Measurements from ENCODE around the gene UNC50. TPM values are rescaled to one million over a fixed set of nuclear protein-coding genes. Genes with fewer than 3 reads are reported as not detected.

UNC50 gene, protein sequence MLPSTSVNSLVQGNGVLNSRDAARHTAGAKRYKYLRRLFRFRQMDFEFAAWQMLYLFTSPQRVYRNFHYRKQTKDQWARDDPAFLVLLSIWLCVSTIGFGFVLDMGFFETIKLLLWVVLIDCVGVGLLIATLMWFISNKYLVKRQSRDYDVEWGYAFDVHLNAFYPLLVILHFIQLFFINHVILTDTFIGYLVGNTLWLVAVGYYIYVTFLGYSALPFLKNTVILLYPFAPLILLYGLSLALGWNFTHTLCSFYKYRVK
- 10 to 100 TPM; 23.9 to 46.8 (median 36.3) TPM for total RNA-seq

DNA sequence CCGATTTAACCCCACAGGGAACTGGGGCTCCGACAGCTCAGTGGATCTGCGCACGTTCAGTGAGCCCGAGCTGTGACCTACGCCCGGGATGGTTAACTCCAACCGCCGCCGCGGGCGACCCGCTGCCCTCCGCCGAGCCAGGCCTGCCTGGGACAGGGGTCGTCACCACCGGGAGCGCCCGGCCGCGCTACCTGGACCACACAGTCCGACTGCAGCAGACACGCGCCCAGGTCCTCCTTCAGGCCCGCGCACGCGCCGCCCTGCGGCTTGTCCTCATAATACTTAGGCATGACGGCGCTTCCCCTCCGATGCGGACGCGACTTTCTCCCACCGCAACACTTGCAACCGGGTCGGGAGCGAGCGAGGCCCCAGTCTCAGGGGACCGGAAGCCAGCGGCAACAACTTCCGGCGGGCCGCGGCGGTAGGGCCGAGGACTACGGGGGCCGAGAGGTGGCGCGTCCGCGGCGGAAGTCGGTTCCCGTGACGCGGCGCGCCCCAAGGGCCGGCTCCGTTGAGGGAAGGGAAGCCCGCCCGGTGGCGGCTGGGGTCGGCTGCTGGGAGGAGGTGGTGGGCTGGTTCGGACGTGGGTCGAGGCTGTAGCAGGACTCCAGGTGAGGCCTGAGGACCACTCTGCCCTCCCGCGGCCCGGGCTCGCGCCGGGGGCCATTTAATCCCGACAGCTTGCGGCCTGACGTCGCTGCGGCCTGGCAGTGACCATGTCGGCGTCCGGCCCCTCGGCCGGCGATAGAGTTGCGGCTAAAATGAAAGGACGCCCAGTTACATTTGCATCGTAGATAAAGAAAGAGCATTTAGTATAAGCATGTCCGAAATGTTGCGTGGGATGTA lies at the start of gene UNC50, which contains the start of gene COA5:
Gene UNC50 (plus strand): TSS at position 474 of the 846 bp plus-strand sequence. CDS start 1,171 bp downstream, outside the sequence.
Gene COA5 (minus strand): TSS at position 397 of the 846 bp plus-strand sequence. CDS start 107 bp downstream, at position 290.
- WGBS, 2 donors (ENCODE audit: low coverage in 1 of 2) = 1% methylated on average over 64 of the region's 93 CpGs; no CpG with 5 or more reads in 1 of the 2 donors
- Histone ChIP-seq H3K27me3 (no peaks in the 10 kb centered on the region), H3K27ac (peak within 1 kb of the TSS; percentile 88 to 98 (median 95)), H3K9me3 (no peaks in the 10 kb centered on the region), H3K4me1 (peaks cover 32 to 41% (median 37%) of the 10 kb centered on the region in 4 donors), H3K4me3 (peak within 1 kb of the TSS; percentile 87 to 91 (median 88)), H3K36me3 (peaks cover 0 to 9% (median 0%) of the 10 kb centered on the region in 4 donors)
- intact Hi-C loops (cut with DNase I; ENCODE audit: low total_unique reads) (no loop called here), in situ Hi-C loops (cut with MboI; ENCODE audit: low pct_ligation_motif_present in 1 of 4, low pct_unique_long_range_greater_than_20kb in 1 of 4, low sequenced_read_pairs in 3 of 4) (loop anchor here in 1 of 4 donors (10.0 kb wide), 1 partner anchor 194 kb away; no protein-coding TSS in a partner anchor)
- peak; percentile 90 to 95 (median 92) for TF ChIP-seq POLR2AphosphoS5 (IDR thresholded peaks at IDR 0.05)
- TF ChIP-seq POLR2A (IDR thresholded peaks at IDR 0.05) = peak; percentile 92
- TF ChIP-seq EP300 (IDR thresholded peaks at IDR 0.05; ENCODE audit: low read depth) = no peak
- TF ChIP-seq, protein P1, sequence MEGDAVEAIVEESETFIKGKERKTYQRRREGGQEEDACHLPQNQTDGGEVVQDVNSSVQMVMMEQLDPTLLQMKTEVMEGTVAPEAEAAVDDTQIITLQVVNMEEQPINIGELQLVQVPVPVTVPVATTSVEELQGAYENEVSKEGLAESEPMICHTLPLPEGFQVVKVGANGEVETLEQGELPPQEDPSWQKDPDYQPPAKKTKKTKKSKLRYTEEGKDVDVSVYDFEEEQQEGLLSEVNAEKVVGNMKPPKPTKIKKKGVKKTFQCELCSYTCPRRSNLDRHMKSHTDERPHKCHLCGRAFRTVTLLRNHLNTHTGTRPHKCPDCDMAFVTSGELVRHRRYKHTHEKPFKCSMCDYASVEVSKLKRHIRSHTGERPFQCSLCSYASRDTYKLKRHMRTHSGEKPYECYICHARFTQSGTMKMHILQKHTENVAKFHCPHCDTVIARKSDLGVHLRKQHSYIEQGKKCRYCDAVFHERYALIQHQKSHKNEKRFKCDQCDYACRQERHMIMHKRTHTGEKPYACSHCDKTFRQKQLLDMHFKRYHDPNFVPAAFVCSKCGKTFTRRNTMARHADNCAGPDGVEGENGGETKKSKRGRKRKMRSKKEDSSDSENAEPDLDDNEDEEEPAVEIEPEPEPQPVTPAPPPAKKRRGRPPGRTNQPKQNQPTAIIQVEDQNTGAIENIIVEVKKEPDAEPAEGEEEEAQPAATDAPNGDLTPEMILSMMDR (IDR thresholded peaks at IDR 0.05) = peak in 3 of 5 experiments; percentile 2 to 9 (median 7)
- DNase-seq = peak; percentile 92

GRCh38 chr2:98558852-98559530 lies 49.4 kb upstream of the UNC50 start:
- intact Hi-C loops (cut with DNase I; ENCODE audit: low total_unique reads) (no loop called here), in situ Hi-C loops (cut with MboI; ENCODE audit: low pct_ligation_motif_present in 1 of 4, low pct_unique_long_range_greater_than_20kb in 1 of 4, low sequenced_read_pairs in 3 of 4) (loop anchor here in 1 of 4 donors (25.0 kb wide), 1 partner anchor 147 kb away; no protein-coding TSS in a partner anchor)
- Histone ChIP-seq H3K9me3 (no peaks in the 10 kb centered on the region), H3K27ac (peak overlapping the region; percentile 49 to 72 (median 65)), H3K4me3 (no peak overlapping the region), H3K27me3 (no peaks in the 10 kb centered on the region), H3K4me1 (peaks cover 0 to 32% (median 13%) of the 10 kb centered on the region in 4 donors), H3K36me3 (peaks cover 0 to under 1% (median 0%) of the 10 kb centered on the region in 4 donors)
- DNase-seq = no peak
- 70 to 76% methylated on average over 8 to 16 of the region's 16 CpGs for WGBS, 2 donors (ENCODE audit: low coverage in 1 of 2)
- TF ChIP-seq EP300 (IDR thresholded peaks at IDR 0.05; ENCODE audit: low read depth) (no peak), POLR2AphosphoS5 (IDR thresholded peaks at IDR 0.05) (peak in 1 of 3 donors; percentile 17)

GRCh38 chr2:98559581-98559980 lies 48.8 kb upstream of the UNC50 start:
- H3K4me3 ChIP-seq = no peak overlapping the region
- peaks cover 0 to 38% (median 15%) of the 10 kb centered on the region in 4 donors for H3K4me1 ChIP-seq
- no peaks in the 10 kb centered on the region for H3K27me3 ChIP-seq
- in situ Hi-C loops (cut with MboI; ENCODE audit: low pct_ligation_motif_present in 1 of 4, low pct_unique_long_range_greater_than_20kb in 1 of 4, low sequenced_read_pairs in 3 of 4) = loop anchor here in 1 of 4 donors (25.0 kb wide), 1 partner anchor 147 kb away; no protein-coding TSS in a partner anchor
- H3K36me3 ChIP-seq = no peaks in the 10 kb centered on the region
- intact Hi-C loops (cut with DNase I; ENCODE audit: low total_unique reads) = no loop called here
- DNase-seq = no peak
- no peaks in the 10 kb centered on the region for H3K9me3 ChIP-seq
- peak overlapping the region; percentile 49 to 72 (median 65) for H3K27ac ChIP-seq
- no peak for TF ChIP-seq POLR2A (IDR thresholded peaks at IDR 0.05)
- TF ChIP-seq EP300 (IDR thresholded peaks at IDR 0.05; ENCODE audit: low read depth) = no peak
- TF ChIP-seq, protein P1 (IDR thresholded peaks at IDR 0.05) = no peak
- TF ChIP-seq POLR2AphosphoS5 (IDR thresholded peaks at IDR 0.05) = no peak
- 63 to 74% methylated on average over 3 of the region's 3 CpGs for WGBS, 2 donors (ENCODE audit: low coverage in 1 of 2)

DNA sequence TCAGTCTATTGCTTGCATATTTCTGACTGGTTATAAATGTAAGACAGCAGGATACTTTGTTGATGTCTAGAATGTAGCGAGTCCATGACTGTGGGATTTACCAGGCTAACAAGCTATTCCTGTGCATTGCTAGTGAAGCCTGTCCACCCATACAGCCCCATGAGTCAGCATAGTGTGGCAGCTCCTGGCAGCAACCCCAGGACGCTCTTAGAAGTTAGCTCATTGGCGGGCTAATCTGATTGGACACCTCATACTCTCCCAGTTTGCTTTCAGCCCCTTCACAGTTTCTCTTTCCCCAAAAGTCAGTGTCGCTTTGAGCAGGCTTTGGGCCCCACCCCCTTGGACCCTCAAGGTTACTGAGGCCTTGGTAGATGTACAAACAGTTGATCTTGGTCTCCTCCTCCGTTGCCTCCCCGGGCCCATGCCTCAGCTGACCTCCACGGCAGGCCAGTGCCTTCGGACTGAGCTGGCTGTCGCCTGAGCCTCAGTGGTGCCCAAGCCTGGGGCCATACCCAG lies 48.1 kb upstream of the UNC50 start:
- no peak for TF ChIP-seq EP300 (IDR thresholded peaks at IDR 0.05; ENCODE audit: low read depth)
- no peak for TF ChIP-seq POLR2A (IDR thresholded peaks at IDR 0.05)
- no peak for TF ChIP-seq POLR2AphosphoS5 (IDR thresholded peaks at IDR 0.05)
- TF ChIP-seq, protein P1 (IDR thresholded peaks at IDR 0.05) = no peak
- intact Hi-C loops (cut with DNase I; ENCODE audit: low total_unique reads) (no loop called here), in situ Hi-C loops (cut with MboI; ENCODE audit: low pct_ligation_motif_present in 1 of 4, low pct_unique_long_range_greater_than_20kb in 1 of 4, low sequenced_read_pairs in 3 of 4) (loop anchor here in 1 of 4 donors (25.0 kb wide), 1 partner anchor 148 kb away; no protein-coding TSS in a partner anchor)
- no peaks in the 10 kb centered on the region for H3K27me3 ChIP-seq
- H3K9me3 ChIP-seq = no peaks in the 10 kb centered on the region
- WGBS, 2 donors (ENCODE audit: low coverage in 1 of 2) = 69 to 85% methylated on average over 3 to 9 of the region's 9 CpGs
- no peak for DNase-seq
- peaks cover 0 to 42% (median 15%) of the 10 kb centered on the region in 4 donors for H3K4me1 ChIP-seq
- no peak overlapping the region for H3K4me3 ChIP-seq
- no peaks in the 10 kb centered on the region for H3K36me3 ChIP-seq
- peak overlapping the region; percentile 49 to 72 (median 65) for H3K27ac ChIP-seq

All from transverse colon (tissue), 4 donors.